Astrocyte of the cerebellum (primary cell): ENCODE data around the gene TUBA1C.

Source experiments
- DNase-seq: peaks from one replicate; pipeline ENCODE4 v3.0.0-alpha.2; 2011; ENCODE audit warnings: low read depth
- H3K4me3 ChIP-seq: 2 replicates; pipeline ENCODE4 v1.5.1; 2011; ENCODE audit warnings: mild to moderate bottlenecking, low read depth, low read length, moderate library complexity
- CTCF ChIP-seq: IDR thresholded peaks from 2 replicates; pipeline ENCODE4 v1.5.1; 2012; ENCODE audit warnings: low read length, low read depth, moderate library complexity, mild to moderate bottlenecking; ENCODE audit errors: missing control alignments
- in situ Hi-C: cut with HindIII; loops from 2 replicates; pipeline ENCODE4 v1.10.0; 2017; ENCODE audit warnings: low sequenced_read_pairs

The TUBA1C gene

GRCh38 chr12:49227713-49228112, 37.2 kb upstream of the TUBA1C start:
- no peak for TF ChIP-seq CTCF
- DNase-seq, result no peak
- in situ Hi-C loops, result no loop called here
- H3K4me3 ChIP-seq, result no peak overlapping the region

- H3K4me3 ChIP-seq, result no peak overlapping the region
- in situ Hi-C loops, result no loop called here
- TF ChIP-seq CTCF, result no peak
- DNase-seq, result no peak
These were observed 36.2 kb upstream of the TUBA1C start for GRCh38 chr12:49228653-49229052.

- in situ Hi-C loops, result loop anchor here (5.0 to 10.0 kb wide), 3 partner anchors 33 to 165 kb away; partner anchors contain the start of genes KMT2D, RHEBL1 and TUBA1C
- no peak for DNase-seq
- TF ChIP-seq CTCF, result no peak
- no peak overlapping the region for H3K4me3 ChIP-seq
These were observed 34.6 kb upstream of the TUBA1C start for GRCh38 chr12:49230176-49230804.

- TF ChIP-seq CTCF, result no peak
- DNase-seq, result no peak
- in situ Hi-C loops, result loop anchor here (5.0 to 10.0 kb wide), 3 partner anchors 33 to 166 kb away; partner anchors contain the start of genes KMT2D, RHEBL1 and TUBA1C
- H3K4me3 ChIP-seq, result no peak overlapping the region
These were observed 34.1 kb upstream of the TUBA1C start for GRCh38 chr12:49230805-49231194.

GRCh38 chr12:49231878-49232655, 32.8 kb upstream of the TUBA1C start:
- in situ Hi-C loops, result loop anchor here (5.0 to 10.0 kb wide), 3 partner anchors 35 to 167 kb away; partner anchors contain the start of genes KMT2D, RHEBL1 and TUBA1C
- no peak for DNase-seq
- TF ChIP-seq CTCF, result no peak
- no peak overlapping the region for H3K4me3 ChIP-seq

- TF ChIP-seq CTCF, result peak; percentile 20
- in situ Hi-C loops, result loop anchor here (5.0 to 10.0 kb wide), 3 partner anchors 34 to 168 kb away; partner anchors contain the start of genes KMT2D, RHEBL1 and TUBA1C
- DNase-seq, result no peak
- H3K4me3 ChIP-seq, result peak overlapping the region; percentile 20
These were observed 31.7 kb upstream of the TUBA1C start for GRCh38 chr12:49232940-49233841.
